NOMO-1 treated with dmso at 0.1 percent for 144 hours (cell line): Measurements from ENCODE around the gene PPP1R15B.
"Not testable (repeated sequence)": the region's sequence is repeated elsewhere in the genome, so short reads cannot be mapped to it uniquely, and the experiment has no call there.

Experiments
- DNase-seq: peaks from one replicate; lab custom pipeline; 2025; ENCODE audit not compliant: unreplicated experiment; lab: John Stamatoyannopoulos, UW

The PPP1R15B gene

GRCh38 chr1:204443871-204444581 is 32.4 kb upstream of the PPP1R15B start:
- no peak for DNase-seq

DNA sequence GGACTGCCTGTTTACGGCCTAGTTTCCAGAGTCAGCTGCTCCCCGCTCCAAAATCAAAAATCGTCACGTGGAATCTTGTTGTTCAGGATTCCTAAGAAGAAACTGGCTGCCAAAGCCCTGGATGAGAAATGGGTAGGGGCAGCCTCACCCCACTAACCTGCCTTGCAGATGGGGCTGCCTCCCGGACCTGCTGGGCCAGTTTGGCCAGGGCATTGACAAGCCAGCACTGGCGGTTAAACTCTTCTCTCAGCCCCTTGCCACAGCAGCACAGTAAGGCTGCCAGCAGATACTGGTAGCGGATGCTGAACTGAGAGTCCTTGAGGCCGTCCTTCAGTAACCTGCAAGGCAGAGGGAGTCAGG is 31.6 kb upstream of the PPP1R15B start:
- no peak for DNase-seq

GRCh38 chr1:204442376-204443259 is 31.0 kb upstream of the PPP1R15B start:
- DNase-seq: no peak

DNA sequence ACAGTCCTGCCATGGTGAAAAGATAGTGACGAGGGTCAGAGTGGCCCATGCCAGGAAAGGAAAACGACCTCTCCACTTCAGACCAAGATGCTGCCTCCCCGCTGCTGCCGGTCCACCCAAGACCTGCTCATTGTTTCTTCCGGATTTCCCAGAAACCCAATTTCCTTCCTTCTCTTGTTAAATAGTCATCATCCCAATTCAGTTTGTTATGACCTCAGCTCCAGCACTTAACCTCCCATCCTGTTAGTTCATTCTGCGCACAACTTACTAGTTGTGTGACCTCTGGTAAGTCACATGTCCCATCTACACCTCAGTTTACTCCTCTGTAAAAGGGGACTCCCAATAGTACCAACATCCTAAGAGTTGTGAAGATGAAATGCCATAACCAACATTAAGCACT is 29.9 kb upstream of the PPP1R15B start:
- DNase-seq: no peak

DNA sequence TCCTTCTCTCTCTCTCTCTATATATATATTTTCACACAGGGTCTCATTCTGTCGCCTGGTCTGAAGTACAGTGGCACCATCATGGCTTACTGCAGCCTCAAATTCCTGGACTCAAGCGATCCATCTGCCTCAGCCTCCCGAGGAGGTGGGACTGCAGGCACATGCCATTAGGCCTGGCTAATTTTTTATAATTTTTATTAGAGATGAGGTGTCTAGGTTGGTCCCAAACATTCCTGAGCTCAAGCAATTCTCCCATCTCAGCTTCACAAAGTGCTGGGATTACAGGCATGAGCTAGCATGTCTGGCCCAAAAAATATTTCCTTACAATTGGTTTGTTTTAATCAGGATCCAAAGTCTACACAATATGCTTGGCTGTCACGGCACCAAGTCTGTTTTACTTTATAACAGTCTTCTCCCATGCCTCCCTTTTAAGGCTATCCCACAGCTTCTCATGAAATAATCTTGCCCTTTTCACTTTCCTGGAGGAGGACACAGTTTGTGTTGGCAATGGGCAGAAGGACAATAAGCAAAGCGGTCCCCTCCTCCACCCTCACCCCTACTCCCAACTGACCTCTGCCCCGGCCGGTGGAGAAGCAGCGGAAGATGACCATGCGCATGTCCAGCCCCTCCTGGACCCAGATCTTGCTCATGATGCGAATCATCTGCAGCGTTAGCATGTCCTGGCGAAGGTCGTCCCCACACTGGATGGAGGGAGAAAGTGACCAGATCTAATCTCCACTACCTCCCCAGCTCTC is 28.2 kb upstream of the PPP1R15B start:
- no peak for DNase-seq

- no peak for DNase-seq
Observed at GRCh38 chr1:204438628-204439027, 27.0 kb upstream of the PPP1R15B start.

- DNase-seq: no peak
Observed at GRCh38 chr1:204437796-204438570, 26.4 kb upstream of the PPP1R15B start.

GRCh38 chr1:204435872-204436271 is 24.3 kb upstream of the PPP1R15B start:
- no peak for DNase-seq

GRCh38 chr1:204435381-204435831 is 23.8 kb upstream of the PPP1R15B start:
- DNase-seq: peak; percentile 57

- no peak for DNase-seq
Observed at GRCh38 chr1:204434116-204434755, 22.6 kb upstream of the PPP1R15B start.

- no peak for DNase-seq
Observed at GRCh38 chr1:204432708-204433107, 21.1 kb upstream of the PPP1R15B start.

DNA sequence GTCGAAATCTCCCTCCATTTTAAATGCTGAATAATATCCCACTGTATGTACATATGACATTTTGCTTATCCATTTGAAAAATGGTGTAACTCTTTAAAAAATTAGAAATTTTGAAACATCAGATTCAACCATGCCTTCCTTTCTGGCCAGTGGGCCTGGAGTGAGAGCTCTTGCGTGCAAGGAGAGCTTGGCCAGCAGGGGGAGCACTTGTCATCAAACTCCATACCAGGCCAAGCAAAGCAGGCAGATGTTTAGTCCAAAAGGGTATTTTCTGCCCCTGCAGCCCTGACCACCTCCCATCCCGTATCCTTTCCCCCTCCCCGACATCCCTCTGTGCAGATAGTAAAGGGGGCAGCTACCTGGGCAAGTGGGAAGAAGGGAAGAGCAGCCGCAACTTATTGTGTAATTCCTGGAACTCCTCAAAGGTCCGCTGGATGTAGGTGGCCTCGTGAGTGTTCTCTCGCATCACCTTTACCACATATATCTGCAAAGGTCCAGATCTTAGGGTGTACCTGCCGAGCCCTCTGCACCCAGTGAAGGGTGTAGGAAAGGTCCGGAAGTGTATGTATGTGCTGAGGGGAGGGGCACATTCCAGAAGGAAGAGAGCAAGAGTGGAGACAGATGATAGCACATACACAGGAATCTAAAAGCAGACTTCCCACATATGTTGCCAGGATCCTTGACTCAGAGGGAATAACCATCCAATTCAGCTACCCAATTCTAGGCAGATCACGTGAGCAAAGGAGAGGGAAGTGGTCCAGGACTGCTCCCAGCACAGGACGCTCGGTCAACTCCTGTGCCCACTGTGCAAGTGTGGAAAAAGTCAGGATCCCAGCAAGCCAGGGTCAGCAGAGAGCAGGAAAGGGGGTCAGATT is 19.9 kb upstream of the PPP1R15B start:
- DNase-seq: peak; percentile 45

- no peak for DNase-seq
Observed at GRCh38 chr1:204429746-204430145, 18.1 kb upstream of the PPP1R15B start.

GRCh38 chr1:204426971-204427701 is 15.5 kb upstream of the PPP1R15B start:
- DNase-seq: no peak

DNA sequence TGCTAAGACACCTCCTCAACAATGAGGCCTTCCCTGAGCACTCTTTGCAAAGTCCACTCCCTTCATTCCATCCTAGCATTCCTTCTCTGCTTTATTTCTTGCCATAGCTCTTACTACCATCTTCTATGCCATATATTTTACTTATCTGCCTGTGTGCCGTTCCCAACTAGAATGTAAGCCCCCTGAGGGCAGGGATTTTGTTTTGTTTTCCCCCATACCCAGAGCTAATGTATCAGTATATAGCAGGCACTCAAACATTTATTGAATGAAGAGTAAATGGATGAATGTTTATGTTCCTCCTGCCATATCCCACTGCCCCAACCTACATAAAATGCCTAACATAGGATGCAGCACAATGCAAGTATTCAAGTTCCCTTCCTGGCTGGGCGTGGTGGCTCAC is 14.9 kb upstream of the PPP1R15B start:
- DNase-seq: no peak

DNA sequence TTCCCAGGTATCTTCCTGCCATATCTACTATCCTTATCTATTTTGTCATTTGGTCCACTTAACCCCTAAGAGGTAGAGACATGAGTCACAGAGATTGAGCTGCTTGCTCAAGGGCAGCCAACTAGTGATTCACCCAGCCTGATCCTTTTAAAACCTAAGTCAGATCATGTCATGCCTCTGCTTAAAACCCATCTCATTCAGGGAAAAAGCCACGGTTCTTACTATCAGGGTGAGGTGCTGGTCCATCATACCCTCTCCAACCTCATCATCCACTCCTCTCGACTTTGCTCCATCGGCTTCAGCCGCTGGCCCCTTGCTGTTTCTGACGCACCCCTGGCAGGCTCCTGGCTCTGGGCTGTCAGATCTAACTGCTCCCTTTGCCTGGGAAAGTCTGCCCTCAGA is 14.4 kb upstream of the PPP1R15B start:
- DNase-seq: no peak

DNA sequence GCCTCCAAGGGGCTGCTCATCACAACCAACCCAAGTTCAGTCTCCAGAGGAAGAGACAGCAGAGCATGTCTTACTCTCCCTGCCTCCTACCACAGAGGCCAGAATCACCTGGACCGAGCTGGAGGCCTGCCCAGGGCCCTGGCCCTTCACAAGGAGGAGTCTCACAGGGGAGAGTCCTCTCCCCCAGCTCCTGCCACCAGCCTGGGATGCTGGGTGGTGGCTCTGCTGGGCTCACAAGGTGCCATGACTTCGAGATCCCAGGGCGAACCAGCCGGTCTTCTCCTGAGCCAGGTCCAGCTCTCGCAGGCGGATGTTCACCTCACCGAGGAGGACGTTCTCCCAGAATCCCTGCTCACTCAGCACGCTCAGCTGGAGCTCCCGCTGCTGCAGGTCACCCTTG is 13.0 kb upstream of the PPP1R15B start:
- DNase-seq: no peak

- not testable (repeated sequence) for DNase-seq
Observed at GRCh38 chr1:204422061-204422705, 10.6 kb upstream of the PPP1R15B start.
